ENCODE data around the gene ARNT2.

ARNT2 gene

GRCh38 chr15:80445300-80446041 is 41.3 kb downstream of the ARNT2 start:
- DNase-seq (no peak), ATAC-seq (no peak)
- no peak overlapping the region for H3K4me3 Mint-ChIP-seq
- H3K9me3 Mint-ChIP-seq = no peaks in the 10 kb centered on the region
- peaks cover 10% of the 10 kb centered on the region for H3K27me3 Mint-ChIP-seq
- H3K4me1 Mint-ChIP-seq = no peaks in the 10 kb centered on the region
- no peak overlapping the region for H3K27ac Mint-ChIP-seq

GRCh38 chr15:80447077-80447476 is 42.9 kb downstream of the ARNT2 start:
- H3K27ac Mint-ChIP-seq = no peak overlapping the region
- ATAC-seq (no peak), DNase-seq (no peak)
- H3K27me3 Mint-ChIP-seq = no peaks in the 10 kb centered on the region
- H3K4me3 Mint-ChIP-seq = no peak overlapping the region
- no peaks in the 10 kb centered on the region for H3K4me1 Mint-ChIP-seq
- no peaks in the 10 kb centered on the region for H3K9me3 Mint-ChIP-seq

- no peak overlapping the region for H3K27ac Mint-ChIP-seq
- peaks cover 7% of the 10 kb centered on the region for H3K27me3 Mint-ChIP-seq
Observed at GRCh38 chr15:80449825-80450224, 45.6 kb downstream of the ARNT2 start.

GRCh38 chr15:80450811-80451321 is 46.7 kb downstream of the ARNT2 start:
- ATAC-seq (no peak), DNase-seq (no peak)
- no peak overlapping the region for H3K4me3 Mint-ChIP-seq

More at GRCh38 chr15:80449825-80450224, 45.6 kb downstream of the ARNT2 start:
- H3K4me1 Mint-ChIP-seq = no peaks in the 10 kb centered on the region
- H3K9me3 Mint-ChIP-seq = no peaks in the 10 kb centered on the region
- H3K4me3 Mint-ChIP-seq = no peak overlapping the region
- ATAC-seq (no peak), DNase-seq (no peak)

GRCh38 chr15:80452166-80452565 is 48.0 kb downstream of the ARNT2 start:
- ATAC-seq = no peak
- DNase-seq = no peak
- H3K27ac Mint-ChIP-seq = no peak overlapping the region
- H3K4me1 Mint-ChIP-seq = peaks cover 7% of the 10 kb centered on the region
- H3K9me3 Mint-ChIP-seq = no peaks in the 10 kb centered on the region
- no peak overlapping the region for H3K4me3 Mint-ChIP-seq
- H3K27me3 Mint-ChIP-seq = peaks cover 16% of the 10 kb centered on the region

More at GRCh38 chr15:80450811-80451321, 46.7 kb downstream of the ARNT2 start:
- H3K27ac Mint-ChIP-seq = no peak overlapping the region
- H3K27me3 Mint-ChIP-seq = peaks cover 15% of the 10 kb centered on the region
- H3K9me3 Mint-ChIP-seq = no peaks in the 10 kb centered on the region
- H3K4me1 Mint-ChIP-seq = peaks cover 5% of the 10 kb centered on the region

GRCh38 chr15:80455051-80455648 is 51.0 kb downstream of the ARNT2 start:
- ATAC-seq = no peak
- no peaks in the 10 kb centered on the region for H3K9me3 Mint-ChIP-seq
- no peak overlapping the region for H3K27ac Mint-ChIP-seq
- no peak for DNase-seq
- H3K4me3 Mint-ChIP-seq = no peak overlapping the region
- H3K4me1 Mint-ChIP-seq = peaks cover 7% of the 10 kb centered on the region
- H3K27me3 Mint-ChIP-seq = peaks cover 16% of the 10 kb centered on the region

- Mint-ChIP-seq H3K4me3 (no peak overlapping the region), H3K9me3 (no peaks in the 10 kb centered on the region), H3K4me1 (peaks cover 7% of the 10 kb centered on the region), H3K27me3 (peaks cover 16% of the 10 kb centered on the region), H3K27ac (no peak overlapping the region)
- DNase-seq (peak; percentile 44 to 48), ATAC-seq (peak; percentile 74)
Observed at GRCh38 chr15:80455668-80456442, 51.7 kb downstream of the ARNT2 start.

GRCh38 chr15:80456517-80457492 is 52.6 kb downstream of the ARNT2 start:
- Mint-ChIP-seq H3K27ac (no peak overlapping the region), H3K9me3 (no peaks in the 10 kb centered on the region), H3K4me1 (peaks cover 7% of the 10 kb centered on the region), H3K27me3 (peaks cover 16% of the 10 kb centered on the region), H3K4me3 (no peak overlapping the region)
- peak; percentile 42 for ATAC-seq
- no peak for DNase-seq

GRCh38 chr15:80457896-80458295 is 53.7 kb downstream of the ARNT2 start:
- Mint-ChIP-seq H3K27ac (no peak overlapping the region), H3K27me3 (peaks cover 16% of the 10 kb centered on the region)
- no peak for DNase-seq

GRCh38 chr15:80458580-80458979 is 54.4 kb downstream of the ARNT2 start:
- ATAC-seq (no peak), DNase-seq (no peak)
- Mint-ChIP-seq H3K4me1 (peaks cover 7% of the 10 kb centered on the region), H3K27me3 (peaks cover 9% of the 10 kb centered on the region), H3K9me3 (no peaks in the 10 kb centered on the region), H3K4me3 (no peak overlapping the region), H3K27ac (no peak overlapping the region)

More at GRCh38 chr15:80457896-80458295, 53.7 kb downstream of the ARNT2 start:
- Mint-ChIP-seq H3K4me1 (peaks cover 7% of the 10 kb centered on the region), H3K9me3 (no peaks in the 10 kb centered on the region), H3K4me3 (no peak overlapping the region)
- no peak for ATAC-seq

- no peak for DNase-seq
- Mint-ChIP-seq H3K4me1 (peaks cover 7% of the 10 kb centered on the region), H3K9me3 (no peaks in the 10 kb centered on the region), H3K27ac (no peak overlapping the region), H3K4me3 (no peak overlapping the region), H3K27me3 (peaks cover 9% of the 10 kb centered on the region)
- no peak for ATAC-seq
Observed at GRCh38 chr15:80459380-80459779, 55.2 kb downstream of the ARNT2 start.

GRCh38 chr15:80459818-80460217 is 55.6 kb downstream of the ARNT2 start:
- H3K4me3 Mint-ChIP-seq = no peak overlapping the region
- H3K4me1 Mint-ChIP-seq = peaks cover 7% of the 10 kb centered on the region
- ATAC-seq (no peak), DNase-seq (no peak)
- H3K27me3 Mint-ChIP-seq = peaks cover 9% of the 10 kb centered on the region
- H3K27ac Mint-ChIP-seq = no peak overlapping the region
- no peaks in the 10 kb centered on the region for H3K9me3 Mint-ChIP-seq

- no peak for DNase-seq
- Mint-ChIP-seq H3K27ac (no peak overlapping the region), H3K4me1 (no peaks in the 10 kb centered on the region), H3K4me3 (no peak overlapping the region), H3K9me3 (no peaks in the 10 kb centered on the region), H3K27me3 (no peaks in the 10 kb centered on the region)
- ATAC-seq = no peak
Observed at GRCh38 chr15:80461356-80462095, 57.3 kb downstream of the ARNT2 start.

GRCh38 chr15:80462111-80462510 is 57.9 kb downstream of the ARNT2 start:
- no peaks in the 10 kb centered on the region for H3K27me3 Mint-ChIP-seq
- ATAC-seq = no peak
- no peaks in the 10 kb centered on the region for H3K4me1 Mint-ChIP-seq
- no peak overlapping the region for H3K4me3 Mint-ChIP-seq
- H3K9me3 Mint-ChIP-seq = no peaks in the 10 kb centered on the region
- no peak overlapping the region for H3K27ac Mint-ChIP-seq
- no peak for DNase-seq

All from stimulated activated naive CD8-positive, alpha-beta T cell treated with anti-CD3 and anti-CD28 coated beads, Interleukin-15, amount 100 ng/mL, for 72 hours (primary cell).